Activated CD8-positive, alpha-beta memory T cell treated with anti-CD3 and anti-CD28 coated beads, Interleukin-2, amount 50 U/mL, for 48 hours (primary cell): ENCODE data around the gene COL6A6.
"Not testable (repeated sequence)": the region's sequence is repeated elsewhere in the genome, so short reads cannot be mapped to it uniquely, and the experiment has no call there.

Experiments used
- DNase-seq: peaks from one replicate; pipeline ENCODE4 v3.0.0-alpha.2; 2020

COL6A6 gene

GRCh38 chr3:130533247-130533646 is 16.3 kb downstream of the COL6A6 start:
- DNase-seq: no peak

GRCh38 chr3:130537673-130538304 is 20.8 kb downstream of the COL6A6 start:
- DNase-seq: no peak

- DNase-seq: peak; percentile 61
Measured at GRCh38 chr3:130539005-130539404, 22.0 kb downstream of the COL6A6 start.

GRCh38 chr3:130543322-130543721 is 26.3 kb downstream of the COL6A6 start:
- DNase-seq: no peak

GRCh38 chr3:130546920-130547679 is 30.1 kb downstream of the COL6A6 start:
- no peak for DNase-seq

- DNase-seq: not testable (repeated sequence)
Measured at GRCh38 chr3:130547680-130548065, 30.7 kb downstream of the COL6A6 start.

GRCh38 chr3:130548356-130548755 is 31.4 kb downstream of the COL6A6 start:
- DNase-seq: no peak

GRCh38 chr3:130557336-130558035 is 40.5 kb downstream of the COL6A6 start:
- no peak for DNase-seq

- DNase-seq: no peak
Measured at GRCh38 chr3:130558366-130558765, 41.4 kb downstream of the COL6A6 start.

- no peak for DNase-seq
Measured at GRCh38 chr3:130565224-130565623, 48.2 kb downstream of the COL6A6 start.
